PC-9 (cell line): ENCODE results near the gene PKD1L1.

Source experiments
- CTCF ChIP-seq: fragments of 200-600 bp; sonication (generic); conservative IDR thresholded peaks from 2 replicates; pipeline ENCODE4 v1.6.1; 2017; ENCODE audit warnings: mixed run types, antibody characterized with exemption, mild to moderate bottlenecking, moderate library complexity
- EZH2 ChIP-seq: fragments of 200-600 bp; sonication (generic); IDR thresholded peaks from 2 replicates; pipeline ENCODE4 v1.8.0; 2017; ENCODE audit warnings: antibody characterized with exemption, low read depth

DNA sequence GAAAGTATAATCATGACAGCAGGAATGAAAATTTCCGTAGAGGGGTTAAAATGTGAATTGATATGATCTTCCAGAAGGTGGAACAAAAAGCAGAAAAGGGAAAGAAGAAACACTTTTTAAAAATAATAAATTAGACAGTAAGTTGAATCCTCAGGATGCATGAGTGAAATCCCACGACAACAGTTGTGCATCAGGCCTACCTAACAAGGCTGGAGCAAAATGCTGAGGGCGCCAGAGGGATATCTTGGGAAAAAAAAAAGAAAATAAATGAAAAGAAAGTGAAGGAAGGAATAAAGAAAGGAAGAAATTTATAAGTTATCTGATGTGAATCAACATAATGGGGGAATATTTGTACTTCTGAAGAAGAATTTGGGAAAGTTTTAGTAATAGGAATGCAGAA, 44.2 kb upstream of the PKD1L1 start:
- no peak; the same call in 1 of the 2 replicates for TF ChIP-seq CTCF
- TF ChIP-seq EZH2, result no peak
